HepG2 (cell line): Measurements from ENCODE around the gene TPPP2. TPM values are rescaled to one million over a fixed set of nuclear protein-coding genes. Genes with fewer than 3 reads are reported as not detected.

Experiments
- ATF1 ChIP-seq: IDR thresholded peaks from 2 replicates; pipeline ENCODE4 v1.6.1; 2016; ENCODE audit warnings: mild to moderate bottlenecking, control low read depth
- JUND ChIP-seq: sonication (generic); formaldehyde crosslinking; IDR thresholded peaks from 2 replicates; pipeline ENCODE4 v1.8.0; 2022; ENCODE audit warnings: mild to moderate bottlenecking, missing genetic modification reagents
- NFIC ChIP-seq: IDR thresholded peaks from 2 replicates; pipeline ENCODE4 v1.6.1; 2012; ENCODE audit warnings: mild to moderate bottlenecking, low read length, inconsistent platforms
- PCBP1 ChIP-seq: fragments of 200-400 bp; formaldehyde crosslinking; IDR thresholded peaks from 2 replicates; pipeline ENCODE4 v1.6.1; 2017; ENCODE audit warnings: mild to moderate bottlenecking, low read depth, low read length, borderline replicate concordance
- SP4 ChIP-seq: sonication (generic); formaldehyde crosslinking; IDR thresholded peaks from 2 replicates; pipeline ENCODE4 v1.8.1; 2023; ENCODE audit warnings: mild to moderate bottlenecking, missing genetic modification reagents
- TFDP1 ChIP-seq: IDR thresholded peaks from 2 replicates; pipeline ENCODE4 v1.6.1; 2016; ENCODE audit warnings: missing compliant biosample characterization, missing genetic modification reagents, borderline replicate concordance
- ZNF562 ChIP-seq: sonication (generic); formaldehyde crosslinking; IDR thresholded peaks from 2 replicates; pipeline ENCODE4 v1.8.0; 2022; ENCODE audit warnings: missing genetic modification reagents, borderline replicate concordance
- ZSCAN12 ChIP-seq: sonication (generic); formaldehyde crosslinking; IDR thresholded peaks from 2 replicates; pipeline ENCODE4 v1.9.0; 2021; ENCODE audit warnings: mild to moderate bottlenecking, missing genetic modification reagents
- polyA plus RNA-seq, 8 experiments: library from polyadenylated mRNA; depleted of rRNA in 3 of 8; stranded (reverse) in 7 of 8; unstranded in 1 of 8; fragments of >200 nt; fragmentation: Illumina TruSeq in 4 of 8; extraction: Trizol in 4 of 8; gene quantifications; 2 replicates each; pipeline versions ENCODE4 v1.2.1 to v1.2.3, GENCODE V29; 2011 to 2016; ENCODE audit warnings: low read depth in 4 of 8, missing spikeins in 1 of 8, mixed read lengths in 1 of 8; ENCODE audit not compliant: insufficient read depth in 1 of 8
- total RNA-seq, 5 experiments: library from RNA; depleted of rRNA; stranded (reverse); fragments of >200 nt; fragmentation: Illumina TruSeq; extraction: Trizol; gene quantifications; 2 replicates each; pipeline ENCODE4 v1.2.3, GENCODE V29; 2016; ENCODE audit warnings: low read depth in 1 of 5
- TF ChIP-seq, protein P1 (sequence below), 2 experiments: sonication (generic) in 1 of 2; formaldehyde crosslinking in 1 of 2; IDR thresholded peaks; 2 replicates each; pipeline versions ENCODE4 v1.5.1 to v1.6.1; 2011 to 2020; ENCODE audit warnings: borderline replicate concordance in 1 of 2, low read depth in 1 of 2, low read length in 1 of 2, mild to moderate bottlenecking in 1 of 2, missing genetic modification reagents in 1 of 2, moderate library complexity in 1 of 2

The TPPP2 gene
- total and polyA plus RNA-seq, 2 of the 13 experiments (the other 11 are each of a cell fraction or from before 2014, with no cell fraction given) = 0.58 to 4.2 TPM

DNA sequence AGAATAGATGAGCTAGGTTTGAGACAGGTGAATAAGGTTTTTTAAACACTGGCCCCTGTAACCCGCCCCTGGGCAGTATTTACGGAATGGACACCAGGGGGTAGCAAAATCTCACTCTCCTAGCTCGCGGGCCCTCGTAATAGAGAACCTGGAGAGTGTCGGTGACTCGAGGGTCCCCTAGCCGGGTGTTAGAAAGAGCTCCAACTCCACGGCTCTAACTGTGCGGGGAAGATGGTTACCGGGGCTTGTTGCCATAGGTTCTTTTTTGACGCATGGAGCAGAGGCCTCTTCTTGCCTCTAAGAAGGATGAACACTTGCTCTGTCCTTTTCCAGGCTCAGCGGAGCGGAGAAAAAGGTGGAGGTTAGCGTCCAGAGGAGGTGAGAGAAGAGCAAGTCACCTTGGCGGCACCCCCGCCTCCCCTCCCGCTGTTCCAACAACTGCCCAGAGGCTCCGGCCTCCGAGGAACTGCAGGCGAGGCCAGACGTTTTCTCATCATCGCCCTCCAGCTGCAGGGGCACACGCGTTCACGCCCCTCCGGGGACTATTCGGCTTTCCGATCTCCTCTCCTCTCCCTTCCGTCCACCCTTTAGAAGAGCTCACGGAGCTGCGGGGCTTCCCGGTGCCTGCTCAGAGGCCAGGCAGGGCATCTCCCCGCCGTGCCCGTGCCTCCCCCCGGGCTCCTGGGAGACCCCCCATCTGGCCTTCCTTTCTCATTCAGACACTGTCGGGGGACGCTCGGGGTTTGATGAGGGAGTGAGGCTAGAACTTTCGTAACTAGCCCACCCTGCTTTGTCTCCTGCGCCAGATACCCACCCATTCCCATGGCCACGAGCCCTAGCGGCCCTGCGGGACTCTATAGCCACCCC lies 38.7 kb downstream of the TPPP2 start (continued):
- TF ChIP-seq, protein P1, sequence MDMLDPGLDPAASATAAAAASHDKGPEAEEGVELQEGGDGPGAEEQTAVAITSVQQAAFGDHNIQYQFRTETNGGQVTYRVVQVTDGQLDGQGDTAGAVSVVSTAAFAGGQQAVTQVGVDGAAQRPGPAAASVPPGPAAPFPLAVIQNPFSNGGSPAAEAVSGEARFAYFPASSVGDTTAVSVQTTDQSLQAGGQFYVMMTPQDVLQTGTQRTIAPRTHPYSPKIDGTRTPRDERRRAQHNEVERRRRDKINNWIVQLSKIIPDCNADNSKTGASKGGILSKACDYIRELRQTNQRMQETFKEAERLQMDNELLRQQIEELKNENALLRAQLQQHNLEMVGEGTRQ (IDR thresholded peaks at IDR 0.05; ENCODE audit: low read depth, low read length) = no peak
- TF ChIP-seq, protein P1 (CRISPR knock-in tag; IDR thresholded peaks at IDR 0.05; ENCODE audit: borderline replicate concordance) = no peak
- TF ChIP-seq SP4 (CRISPR knock-in tag) = peak; percentile 42; the same call in 1 of the 2 replicates
- TF ChIP-seq JUND = no peak
- no peak for TF ChIP-seq NFIC
- no peak; the same call in 1 of the 2 replicates for TF ChIP-seq PCBP1
- no peak for TF ChIP-seq ZSCAN12 (CRISPR knock-in tag)
- TF ChIP-seq ATF1 (CRISPR knock-in tag) = no peak
- TF ChIP-seq ZNF562 = no peak
- TF ChIP-seq TFDP1 = peak; percentile 21; the same call in 1 of the 2 replicates
